DMS 273 (cell line): Measurements from ENCODE around the gene F2R.

Experiments
- DNase-seq: peaks from one replicate; lab custom pipeline; 2025; ENCODE audit not compliant: unreplicated experiment; lab: John Stamatoyannopoulos, UW

F2R gene

DNA sequence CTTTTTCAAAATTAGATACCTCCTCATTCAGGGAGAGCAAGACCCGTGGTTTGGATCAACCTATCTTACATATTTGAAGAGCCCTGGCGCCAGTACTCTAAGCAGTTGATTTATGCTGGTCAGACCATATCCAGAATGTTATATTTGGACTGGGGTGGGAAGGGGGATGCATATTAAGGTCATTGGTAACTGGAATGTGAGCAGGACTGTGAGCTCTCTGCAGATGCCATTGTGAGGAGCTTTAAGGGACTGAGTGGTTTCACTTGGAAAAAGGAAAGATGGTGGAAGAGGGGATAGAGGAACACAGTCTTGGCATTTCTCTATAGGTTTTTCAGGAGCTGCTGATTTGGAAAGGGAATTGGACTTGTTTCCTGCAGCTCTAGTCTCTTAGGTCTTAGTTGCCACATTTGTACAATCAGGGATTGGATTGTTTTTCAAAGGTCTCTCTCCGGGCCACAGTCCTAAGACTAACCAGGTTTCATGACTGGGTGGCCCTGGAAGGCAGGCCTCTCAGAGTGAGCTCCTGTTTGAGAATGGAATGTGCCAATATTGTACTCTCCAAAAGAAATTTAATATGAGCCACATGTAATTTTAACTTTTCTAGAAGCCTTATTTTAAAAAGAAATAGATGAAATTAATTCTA, 25.8 kb upstream of the F2R start:
- no peak for DNase-seq

DNA sequence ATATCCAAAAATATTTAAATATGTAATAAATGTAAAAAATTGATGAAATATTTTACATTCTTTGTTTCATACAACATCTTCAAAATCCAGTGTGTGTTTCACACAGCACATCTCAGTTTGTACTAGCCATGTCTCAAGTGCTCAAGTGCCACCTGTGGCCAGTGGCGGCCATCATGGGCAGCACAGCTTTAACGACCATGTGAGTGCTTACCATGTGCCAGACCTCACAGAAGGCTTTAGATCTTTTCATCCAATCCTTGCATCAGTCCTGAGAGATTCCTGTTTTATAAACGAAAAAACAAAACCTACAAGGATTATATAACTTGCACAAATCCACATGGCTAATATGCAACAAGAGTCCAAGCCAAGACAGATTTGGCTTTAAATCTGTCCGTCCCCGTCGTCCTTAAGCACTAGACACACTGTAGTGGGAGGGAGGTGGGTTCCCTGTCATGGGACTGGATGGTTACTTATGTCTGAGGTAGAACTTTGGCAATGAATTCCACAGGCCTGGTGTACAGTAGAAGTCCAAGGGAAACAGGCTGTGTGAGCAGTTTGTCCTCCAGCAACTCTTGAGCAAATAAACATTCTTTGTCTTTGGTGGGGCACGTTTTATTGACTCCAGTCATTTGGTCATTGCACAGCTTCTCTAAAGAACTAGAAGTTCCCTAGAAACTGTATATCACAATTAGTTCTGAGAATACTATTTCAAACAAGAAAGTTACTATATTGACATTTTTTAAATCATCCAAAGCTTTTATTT, 25.0 kb upstream of the F2R start:
- no peak for DNase-seq

DNA sequence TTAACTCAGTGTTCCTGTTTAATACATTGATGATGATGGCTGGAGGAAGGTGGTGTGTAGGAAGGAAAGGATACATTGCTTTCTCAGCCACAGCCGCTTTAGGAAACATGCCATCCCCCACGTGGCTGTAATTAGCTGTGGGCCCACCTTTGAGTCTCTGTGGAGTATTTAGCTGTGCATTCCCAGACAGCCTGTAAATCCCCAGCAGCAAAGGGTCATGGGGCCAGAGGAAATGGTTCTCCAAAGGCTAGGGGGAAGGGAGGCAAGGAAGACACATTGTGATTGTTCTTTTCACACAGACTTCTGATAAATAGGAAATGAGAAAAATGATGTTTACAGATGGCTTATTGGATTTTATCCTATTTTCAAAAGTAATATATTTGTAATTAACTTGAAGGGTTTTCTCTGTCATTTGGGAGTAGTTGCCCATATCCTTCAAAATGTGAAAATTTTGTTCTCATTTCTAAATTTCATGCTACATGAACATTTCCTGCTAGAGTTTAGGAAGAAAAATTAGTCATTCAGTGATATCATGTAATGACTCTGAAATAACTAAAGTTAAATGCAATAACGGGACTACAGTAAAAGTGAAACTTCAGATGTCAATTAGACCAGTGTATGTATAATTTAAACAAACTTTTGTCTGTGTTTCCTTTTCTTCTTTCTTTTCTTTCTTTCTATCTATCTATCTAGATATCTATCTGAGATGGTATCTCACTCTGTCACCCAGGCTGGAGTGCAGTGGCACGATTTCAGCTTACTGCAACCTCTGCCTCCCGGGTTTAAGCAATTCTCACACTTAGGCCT, 24.3 kb upstream of the F2R start:
- DNase-seq = no peak

DNA sequence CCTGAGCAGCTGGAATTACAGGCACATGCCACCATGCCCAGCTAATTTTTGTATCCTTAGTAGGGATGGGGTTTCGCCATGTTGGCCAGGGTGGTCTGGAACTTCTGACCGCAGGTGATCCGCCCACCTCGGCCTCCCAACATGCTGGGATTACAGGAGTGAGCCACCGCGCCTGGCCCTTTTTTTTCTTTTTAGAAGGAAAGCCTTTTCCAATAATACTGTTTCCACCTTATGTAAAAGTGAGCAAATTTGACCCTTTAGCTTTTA, 23.7 kb upstream of the F2R start:
- DNase-seq = no peak

DNA sequence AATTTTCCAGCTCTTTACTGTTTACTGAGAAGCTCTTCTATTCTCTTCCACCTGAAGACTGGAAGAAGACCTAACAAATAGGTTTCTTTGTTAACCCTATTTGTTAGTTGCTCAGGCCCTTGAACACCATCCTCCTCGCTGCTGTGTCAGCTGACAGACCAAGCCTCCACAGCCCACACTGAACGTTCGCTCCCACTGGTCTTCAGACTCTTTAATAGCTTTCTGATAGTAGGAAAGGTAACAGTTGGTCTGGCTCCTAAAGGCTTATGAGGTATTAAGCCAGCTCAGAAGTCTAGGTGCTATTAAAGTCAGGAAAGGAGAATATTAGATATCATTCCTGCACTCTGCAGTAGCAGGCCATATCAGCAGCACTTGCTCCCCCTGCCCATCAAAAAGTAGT, 23.3 kb upstream of the F2R start:
- DNase-seq = no peak

DNA sequence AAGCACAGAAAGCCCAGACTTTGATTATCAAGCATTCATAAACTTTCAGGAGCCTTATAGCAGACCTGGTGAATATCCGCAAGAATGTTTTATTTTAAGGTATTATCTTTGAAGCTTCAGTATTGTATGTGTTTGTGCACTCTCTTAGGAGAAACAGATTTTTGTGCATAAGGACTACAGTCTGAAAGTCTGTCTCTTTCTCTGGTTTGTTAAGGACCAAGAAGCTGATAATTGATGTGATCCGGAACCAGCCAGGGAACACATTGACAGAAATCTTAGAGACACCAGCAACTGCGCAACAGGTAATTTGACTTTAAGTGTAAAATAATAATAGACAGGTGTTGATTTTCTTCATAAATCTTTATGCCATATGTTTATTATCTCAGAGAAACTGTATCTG, 22.8 kb upstream of the F2R start:
- DNase-seq = no peak

DNA sequence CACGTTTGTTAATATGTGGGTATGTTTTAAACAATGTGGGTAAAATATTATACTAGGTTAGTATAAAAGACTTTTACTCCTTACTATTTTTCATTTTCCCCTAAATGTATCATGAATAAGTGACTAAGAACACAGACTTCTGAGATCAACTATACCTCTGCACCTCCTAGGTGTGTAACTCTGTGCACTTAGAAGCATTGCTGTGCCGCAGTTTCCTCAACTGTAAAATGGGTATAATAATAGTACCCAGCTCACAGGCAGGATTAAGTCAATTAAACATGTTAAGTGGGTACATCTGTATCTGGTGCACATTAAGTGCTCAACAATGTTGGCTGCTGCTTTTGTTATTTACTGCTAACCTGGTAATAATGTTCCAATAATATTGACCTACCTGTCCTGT, 21.6 kb upstream of the F2R start:
- no peak for DNase-seq

DNA sequence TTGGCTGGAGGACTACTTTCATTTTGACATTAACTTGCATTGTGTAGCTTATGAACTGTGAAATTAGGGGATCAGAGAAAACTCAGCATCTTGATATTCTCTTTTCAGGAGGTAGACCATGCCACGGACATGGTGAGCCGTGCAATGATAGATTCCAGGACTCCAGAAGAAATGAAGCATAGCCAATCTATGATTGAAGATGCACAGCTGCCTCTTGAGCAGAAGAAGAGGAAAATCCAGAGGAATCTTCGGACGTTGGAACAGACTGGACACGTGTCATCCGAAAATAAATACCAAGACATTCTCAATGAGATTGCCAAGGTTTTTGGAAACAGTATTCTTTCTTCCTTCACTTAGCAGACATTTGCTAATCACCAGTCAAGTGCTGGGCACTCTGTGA, 20.6 kb upstream of the F2R start:
- no peak for DNase-seq

DNA sequence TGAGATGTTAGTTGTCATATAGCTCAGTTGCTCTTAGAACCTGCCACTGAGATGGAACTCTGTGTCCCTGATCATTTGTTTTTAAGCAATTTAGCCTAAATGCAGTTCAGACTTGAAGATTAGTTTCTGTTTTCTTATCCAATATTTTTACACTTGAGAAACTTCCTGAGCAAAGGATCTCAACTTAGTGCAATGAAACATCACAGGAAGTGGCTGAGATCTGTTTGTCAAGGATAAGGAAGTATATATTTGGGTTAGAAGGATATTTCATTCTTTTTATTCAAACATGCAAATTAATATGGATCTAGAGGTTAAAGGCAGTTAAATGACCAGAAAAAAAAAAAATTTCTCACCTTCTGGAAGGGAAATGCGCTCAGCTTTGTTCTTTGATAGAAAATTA, 19.7 kb upstream of the F2R start:
- DNase-seq = no peak

DNA sequence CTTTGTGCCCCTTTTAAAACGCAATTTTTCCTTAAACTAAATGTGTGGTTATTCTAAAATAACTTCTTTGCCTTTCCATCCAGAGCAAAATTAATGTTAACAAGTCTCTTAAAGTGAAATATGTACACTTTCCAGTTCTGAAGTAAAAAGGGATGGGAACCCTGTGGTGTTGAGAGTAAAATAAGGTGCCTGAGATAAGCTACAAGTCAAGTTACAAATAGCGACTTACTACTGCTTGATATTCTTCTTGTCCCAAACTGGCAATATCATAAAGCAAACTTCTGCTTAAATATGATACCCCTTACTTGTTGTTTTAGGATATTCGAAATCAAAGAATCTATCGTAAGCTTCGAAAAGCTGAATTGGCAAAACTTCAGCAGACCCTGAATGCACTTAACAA, 18.3 kb upstream of the F2R start:
- no peak for DNase-seq

DNA sequence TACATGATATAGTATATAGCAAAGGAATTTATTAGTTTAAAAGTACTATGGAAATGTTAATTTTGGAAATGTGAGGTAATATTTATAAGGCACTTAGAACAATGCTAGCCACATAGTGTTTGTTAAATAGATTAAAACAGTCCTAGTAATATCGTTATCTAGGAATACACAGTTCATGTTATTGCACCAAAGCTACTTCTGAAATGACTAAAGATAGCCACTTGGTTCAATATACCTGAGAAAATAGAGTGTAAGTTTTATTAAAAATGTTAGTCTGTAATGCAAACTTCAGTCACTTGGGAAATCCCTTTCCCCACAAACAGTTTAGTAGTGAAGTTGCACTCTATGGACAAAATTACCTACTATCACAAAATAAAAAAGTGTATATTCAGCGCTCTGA, 15.4 kb upstream of the F2R start:
- no peak for DNase-seq

DNA sequence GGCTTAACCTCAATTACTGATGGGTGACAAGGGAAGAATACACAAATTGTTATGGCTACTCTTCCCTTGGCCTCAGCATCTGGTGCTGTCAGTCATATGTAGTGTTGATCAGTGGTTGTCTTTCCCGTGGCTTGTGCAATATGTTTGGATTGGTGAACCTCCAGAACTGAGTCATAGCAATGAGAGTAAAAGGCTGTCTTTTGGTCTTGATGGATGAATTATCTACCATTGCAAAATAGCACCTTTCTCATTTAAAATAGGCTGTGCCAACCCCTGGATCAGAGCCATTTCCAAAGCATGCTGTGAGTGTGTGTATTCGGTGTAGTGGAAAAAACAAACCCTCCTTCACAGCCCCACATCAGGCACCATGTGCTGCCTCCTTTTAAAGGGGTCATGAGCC, 14.6 kb upstream of the F2R start:
- no peak for DNase-seq

DNA sequence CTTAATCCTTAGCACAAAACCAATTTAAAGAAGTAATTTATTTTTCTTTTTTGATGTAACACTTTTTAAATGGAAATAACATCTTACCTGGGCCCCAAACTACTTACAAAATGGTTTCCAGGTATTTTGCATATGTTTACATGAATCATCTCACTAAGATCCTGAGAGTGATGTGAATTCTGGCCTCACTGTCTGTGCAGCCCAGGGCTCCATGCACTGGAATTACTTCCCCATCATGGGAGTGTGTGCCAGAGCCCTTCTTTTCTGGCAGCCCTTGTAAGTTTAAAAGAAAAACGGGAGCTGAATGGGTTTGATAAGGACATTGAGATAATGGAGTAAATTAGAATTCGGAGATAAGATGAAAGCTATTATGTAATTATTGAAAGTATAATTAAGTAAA, 12.2 kb upstream of the F2R start:
- DNase-seq = no peak

DNA sequence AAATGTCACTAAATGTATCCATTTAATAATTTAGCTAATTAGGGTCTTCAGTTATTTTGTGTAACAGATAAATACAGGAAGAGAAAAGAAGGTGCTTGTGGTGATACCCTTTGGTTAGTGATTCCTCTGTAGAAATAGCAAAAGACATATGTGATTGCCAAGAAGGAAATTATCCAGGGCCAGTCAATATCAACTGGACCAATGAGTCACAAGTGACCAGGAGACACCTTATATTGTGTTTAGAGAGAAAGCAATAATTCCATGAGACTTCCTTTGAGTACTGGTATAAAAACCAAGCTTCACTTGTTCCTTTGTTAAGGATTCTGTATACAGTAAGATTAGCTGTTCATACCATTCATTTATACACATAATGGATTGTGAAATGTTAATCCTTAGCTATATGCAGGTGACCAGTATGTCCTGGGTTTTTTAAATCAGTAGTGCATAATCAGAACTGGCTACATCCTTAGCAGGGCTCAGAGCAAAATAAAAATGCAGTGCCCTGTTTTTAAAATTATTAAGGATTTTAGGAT, 11.7 kb upstream of the F2R start:
- DNase-seq = no peak

DNA sequence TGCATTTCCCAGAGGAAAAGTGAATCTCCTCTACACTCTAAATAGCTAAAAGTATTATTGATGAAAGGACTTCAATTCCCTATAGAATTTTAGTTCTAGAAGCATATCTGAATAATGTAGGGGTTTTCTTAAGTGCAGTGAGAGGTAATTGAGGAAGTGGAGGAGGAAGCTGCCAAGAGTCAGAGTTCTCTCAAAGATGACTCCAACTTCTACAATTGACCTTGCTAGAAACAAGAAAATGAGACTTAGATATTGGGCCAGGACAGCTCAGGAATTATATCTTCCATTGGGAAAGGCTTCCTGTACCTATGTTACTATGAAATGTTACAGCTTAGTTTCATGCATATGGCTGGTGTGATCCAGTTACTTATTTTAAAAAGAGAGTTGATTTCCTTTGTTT, 10.4 kb upstream of the F2R start:
- DNase-seq = no peak

DNA sequence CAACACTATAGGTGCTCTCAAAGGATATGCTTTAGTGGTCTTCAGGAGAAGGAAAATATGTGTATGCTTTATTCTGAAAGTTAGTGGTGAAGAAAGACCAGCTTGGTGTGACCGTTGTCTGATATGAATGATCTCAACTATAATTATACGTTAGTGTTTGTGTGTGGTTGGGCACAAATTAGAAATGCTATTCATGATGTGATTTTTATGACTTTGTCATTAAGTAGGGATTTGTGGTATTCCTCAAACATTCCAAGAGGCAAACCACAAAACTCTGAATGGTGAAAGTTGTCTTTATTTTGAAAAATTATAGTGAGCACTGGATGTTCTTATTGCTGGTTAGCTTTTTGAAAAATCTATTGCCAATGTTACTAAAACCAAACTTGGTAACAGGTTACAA, 6.2 kb upstream of the F2R start:
- DNase-seq = no peak

DNA sequence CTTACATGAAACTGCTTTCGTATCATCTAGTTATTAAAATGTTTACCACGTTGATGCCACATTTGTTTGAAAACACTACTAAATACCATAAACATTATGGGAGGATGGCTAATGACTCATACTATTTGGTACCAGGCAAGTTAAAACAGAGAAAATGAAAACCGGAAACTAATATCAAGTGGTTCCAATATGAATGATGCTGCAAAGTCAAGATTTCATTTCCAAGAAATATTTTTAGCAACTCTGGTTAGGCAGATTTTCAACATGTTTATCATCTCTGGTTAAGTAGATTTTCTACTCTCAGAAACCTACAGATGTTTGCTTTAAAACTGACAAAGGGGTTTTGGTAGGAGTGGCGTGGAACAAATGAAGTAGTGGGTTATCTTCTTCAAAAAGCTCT, 4.9 kb upstream of the F2R start:
- no peak for DNase-seq

DNA sequence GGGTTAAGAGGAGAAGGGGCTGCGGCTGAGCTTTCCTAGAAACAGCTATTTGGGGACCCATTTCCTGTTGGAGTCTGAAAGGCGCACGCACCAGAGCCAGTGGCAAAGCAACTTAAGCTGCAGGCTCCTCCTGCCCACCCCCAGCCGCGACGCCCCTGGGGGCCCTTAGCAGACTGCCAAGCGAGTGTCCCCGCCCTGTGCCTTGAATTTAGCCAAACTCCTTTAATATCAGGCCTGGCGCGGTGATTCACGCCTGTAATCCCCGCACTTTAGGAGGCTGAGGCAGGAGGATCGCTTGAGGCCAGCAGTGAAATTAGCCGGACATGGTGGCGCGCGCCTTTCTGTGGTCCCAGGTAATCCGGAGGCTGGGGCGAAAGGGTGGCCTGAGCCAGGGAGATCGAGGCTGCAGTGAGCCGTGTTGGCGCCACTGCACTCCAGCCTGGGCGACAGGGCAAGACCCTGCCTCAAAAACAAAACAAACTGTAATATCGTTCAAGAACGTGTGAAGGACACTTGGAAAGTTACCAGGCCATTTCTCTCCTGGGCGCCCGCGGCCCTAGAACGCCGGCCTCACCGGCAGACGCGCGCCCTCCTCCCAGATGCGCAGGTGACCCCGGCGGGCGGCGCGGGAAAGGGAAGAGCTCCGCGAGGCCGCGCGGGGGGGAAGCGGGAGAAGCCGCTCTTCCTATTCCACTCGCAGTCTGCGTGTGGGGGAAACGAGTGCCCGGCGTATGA, 1.0 kb upstream of the F2R start:
- DNase-seq = peak; percentile 63

DNA sequence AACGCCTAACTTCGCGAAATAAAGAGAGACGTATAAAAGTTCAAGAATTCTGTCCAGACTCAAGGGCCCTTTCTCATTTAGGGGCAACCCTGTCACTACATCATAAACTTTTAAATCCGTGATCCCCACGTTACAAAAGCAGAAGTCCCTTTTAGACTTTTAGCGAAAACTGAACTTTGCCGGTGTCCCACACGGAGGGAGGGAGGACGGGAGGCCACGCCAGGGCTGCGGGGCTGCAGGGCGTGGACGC, 515 bp upstream of the F2R start:
- DNase-seq = no peak

DNA sequence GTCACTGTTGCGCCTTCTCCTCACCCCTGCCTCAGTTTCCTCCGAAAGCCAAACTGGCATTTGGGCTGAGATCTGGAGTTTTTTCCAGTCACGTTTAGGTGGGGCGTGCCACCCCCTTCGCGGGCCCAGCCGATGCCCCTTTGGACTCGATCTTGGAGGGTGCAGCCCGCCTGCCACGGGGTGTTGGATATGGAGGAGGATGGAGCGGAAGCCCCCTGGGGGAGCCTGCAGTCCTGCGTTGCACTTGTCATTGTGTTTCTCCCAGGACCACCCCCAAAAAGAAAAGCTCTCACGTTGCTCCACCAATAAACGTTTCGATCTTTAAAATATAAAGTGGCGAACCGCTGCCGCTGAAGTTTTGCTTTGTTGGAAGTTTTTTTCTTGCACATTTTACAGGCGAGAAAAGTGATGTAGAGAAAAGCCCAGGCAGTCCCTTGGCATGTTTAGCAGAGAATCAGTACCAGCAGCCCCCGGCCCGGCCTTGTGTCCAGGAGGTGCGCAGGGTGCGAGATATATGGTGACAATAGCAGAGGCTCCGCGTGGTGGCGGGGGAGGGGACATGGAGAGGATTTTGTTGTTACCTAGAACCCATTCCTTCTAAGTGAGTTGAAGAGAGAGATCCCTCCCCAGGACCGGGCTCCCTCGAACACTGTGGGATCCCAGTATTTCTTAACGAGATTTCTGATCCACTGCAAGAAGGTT, 681 bp downstream of the F2R start:
- peak; percentile 43 for DNase-seq
